ENCODE results near the gene DNLZ. TPM values are rescaled to one million over a fixed set of nuclear protein-coding genes. Genes with fewer than 3 reads are reported as not detected.

Gene DNLZ
- total and polyA plus RNA-seq, 9 of the 15 experiments (the other 6 are each of a cell fraction or from before 2014, with no cell fraction given), result 0.17 to 44.6 (median 3.4) TPM

- TF ChIP-seq ZNF398 (CRISPR knock-in tag; IDR thresholded peaks at IDR 0.05) (no peak), ZNF512 (tag; IDR thresholded peaks at IDR 0.05) (no peak), HOMEZ (CRISPR knock-in tag; IDR thresholded peaks at IDR 0.05) (no peak), ZNF239 (CRISPR knock-in tag; IDR thresholded peaks at IDR 0.05) (no peak), RAD21 (CRISPR knock-in tag; conservative IDR thresholded peaks at IDR 0.05 in 1 of 2, IDR thresholded peaks at IDR 0.05 in 1 of 2) (no peak), TOE1 (IDR thresholded peaks at IDR 0.05; ENCODE audit: borderline replicate concordance) (no peak), TOE1 (CRISPR knock-in tag; IDR thresholded peaks at IDR 0.05; ENCODE audit: borderline replicate concordance, low read depth) (no peak), ZZZ3 (IDR thresholded peaks at IDR 0.05) (no peak), ZNF436 (CRISPR knock-in tag; IDR thresholded peaks at IDR 0.05) (no peak), PREB (CRISPR knock-in tag; IDR thresholded peaks at IDR 0.05) (no peak), ZNF280A (IDR thresholded peaks at IDR 0.05; ENCODE audit: low read depth, partially characterized antibody) (no peak), TEAD2 (tag; IDR thresholded peaks at IDR 0.05) (no peak)
Observed at GRCh38 chr9:136410500-136411287, 47.1 kb upstream of the DNLZ start, which contains the start of the genes ENTR1 and PMPCA (continued).

All from K562 (cell line).